DND-41 (cell line): ENCODE results near the gene KIF22.

Source experiments
- EZH2 ChIP-seq: IDR thresholded peaks from 3 replicates; pipeline ENCODE4 v1.6.1; 2012; ENCODE audit warnings: borderline replicate concordance, low read depth, mild to moderate bottlenecking, moderate library complexity, low read length, inconsistent platforms; ENCODE audit not compliant: severe bottlenecking
- TF ChIP-seq, protein P1 (sequence below): IDR thresholded peaks from 2 replicates; pipeline ENCODE4 v1.5.1; 2012; ENCODE audit warnings: borderline replicate concordance, low read length, moderate library complexity, mild to moderate bottlenecking; ENCODE audit not compliant: poor library complexity, severe bottlenecking; ENCODE audit errors: extremely low read depth

GRCh38 chr16:29769507-29769906, 21.0 kb upstream of the KIF22 start:
- TF ChIP-seq, protein P1, sequence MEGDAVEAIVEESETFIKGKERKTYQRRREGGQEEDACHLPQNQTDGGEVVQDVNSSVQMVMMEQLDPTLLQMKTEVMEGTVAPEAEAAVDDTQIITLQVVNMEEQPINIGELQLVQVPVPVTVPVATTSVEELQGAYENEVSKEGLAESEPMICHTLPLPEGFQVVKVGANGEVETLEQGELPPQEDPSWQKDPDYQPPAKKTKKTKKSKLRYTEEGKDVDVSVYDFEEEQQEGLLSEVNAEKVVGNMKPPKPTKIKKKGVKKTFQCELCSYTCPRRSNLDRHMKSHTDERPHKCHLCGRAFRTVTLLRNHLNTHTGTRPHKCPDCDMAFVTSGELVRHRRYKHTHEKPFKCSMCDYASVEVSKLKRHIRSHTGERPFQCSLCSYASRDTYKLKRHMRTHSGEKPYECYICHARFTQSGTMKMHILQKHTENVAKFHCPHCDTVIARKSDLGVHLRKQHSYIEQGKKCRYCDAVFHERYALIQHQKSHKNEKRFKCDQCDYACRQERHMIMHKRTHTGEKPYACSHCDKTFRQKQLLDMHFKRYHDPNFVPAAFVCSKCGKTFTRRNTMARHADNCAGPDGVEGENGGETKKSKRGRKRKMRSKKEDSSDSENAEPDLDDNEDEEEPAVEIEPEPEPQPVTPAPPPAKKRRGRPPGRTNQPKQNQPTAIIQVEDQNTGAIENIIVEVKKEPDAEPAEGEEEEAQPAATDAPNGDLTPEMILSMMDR = no peak
- no peak for TF ChIP-seq EZH2
